Ramos (cell line): ENCODE measurements around the gene NSMCE4A.
"Not testable (repeated sequence)": the region's sequence is repeated elsewhere in the genome, so short reads cannot be mapped to it uniquely, and the experiment has no call there.

Source experiments
- in situ Hi-C: fragments of 300-500 bp; cut with MboI; formaldehyde crosslinking; loops from one replicate; pipeline ENCODE4 v1.14.3; 2022; ENCODE audit warnings: low sequenced_read_pairs; ENCODE audit not compliant: unreplicated experiment

The NSMCE4A gene

GRCh38 chr10:121990015-121990677 lies 15.1 kb upstream of the NSMCE4A start:
- in situ Hi-C loops: no loop called here

DNA sequence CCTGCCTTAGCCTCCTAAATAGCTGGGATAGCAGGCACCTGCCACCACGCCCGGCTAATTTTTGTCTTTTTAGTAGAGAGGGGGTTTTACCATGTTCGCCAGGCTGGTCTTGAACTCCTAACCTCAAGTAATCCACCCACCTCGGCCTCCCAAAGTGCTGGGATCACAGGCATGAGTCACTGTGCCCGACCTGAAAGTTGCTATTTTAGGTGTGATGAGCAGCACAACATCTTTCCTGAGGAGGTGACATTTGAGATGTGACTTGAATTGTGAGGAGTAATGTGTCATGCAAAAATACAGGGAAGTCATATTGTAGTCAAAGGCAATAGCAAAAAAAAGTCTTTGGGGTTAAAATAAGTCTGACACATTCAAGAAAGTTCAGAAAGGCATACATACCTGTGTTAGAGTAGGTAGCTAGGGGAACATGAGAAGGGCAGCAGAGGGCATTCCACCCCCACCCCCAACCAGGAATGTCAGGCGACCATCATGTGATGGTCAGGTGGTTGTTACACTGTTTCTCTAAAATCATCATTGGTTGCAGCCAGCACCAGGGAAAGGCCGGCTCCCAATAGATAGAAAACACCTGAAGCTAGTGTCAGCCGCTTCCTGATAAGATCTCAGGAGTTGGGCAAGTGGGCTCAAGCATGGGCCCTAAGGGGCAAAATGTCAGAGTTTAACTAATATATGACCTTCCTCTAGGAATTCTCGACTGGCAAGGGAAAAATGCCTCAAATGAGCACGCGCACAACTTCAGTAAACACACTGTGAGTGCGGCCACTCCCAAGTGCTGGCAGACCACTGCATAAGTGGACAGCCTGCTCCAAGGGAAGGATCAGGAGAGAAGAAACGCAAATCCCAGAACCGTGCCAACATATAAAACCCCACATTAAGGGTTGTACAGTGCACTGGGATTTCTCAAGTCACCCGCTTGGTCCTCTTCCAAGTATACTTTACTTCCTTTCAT lies 13.6 kb upstream of the NSMCE4A start, which contains the start of gene TACC2:
TACC2 (plus strand) TSS at position 803 of the 964 bp plus-strand sequence. CDS start 32,819 bp downstream, outside the sequence.
- in situ Hi-C loops: no loop called here

DNA sequence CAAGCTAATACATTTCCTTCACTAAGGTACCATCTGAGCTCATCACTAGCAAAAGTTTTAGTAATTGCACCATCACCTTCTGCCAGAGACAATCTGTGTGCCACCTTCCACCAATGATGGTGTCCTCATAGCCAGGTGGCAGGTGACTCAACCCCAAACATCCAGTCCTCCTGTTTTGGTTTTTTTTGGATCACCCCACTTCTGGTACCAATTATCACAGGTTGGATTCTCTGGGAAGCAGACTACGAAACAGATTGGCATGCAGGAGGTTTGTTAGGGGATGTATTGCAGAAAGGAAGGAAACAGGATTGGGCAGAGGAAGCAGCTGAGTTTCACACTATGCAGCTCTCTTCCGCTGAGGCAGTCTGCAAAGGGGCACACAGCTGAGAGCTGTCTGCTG lies 9.4 kb upstream of the NSMCE4A start:
- in situ Hi-C loops: no loop called here

DNA sequence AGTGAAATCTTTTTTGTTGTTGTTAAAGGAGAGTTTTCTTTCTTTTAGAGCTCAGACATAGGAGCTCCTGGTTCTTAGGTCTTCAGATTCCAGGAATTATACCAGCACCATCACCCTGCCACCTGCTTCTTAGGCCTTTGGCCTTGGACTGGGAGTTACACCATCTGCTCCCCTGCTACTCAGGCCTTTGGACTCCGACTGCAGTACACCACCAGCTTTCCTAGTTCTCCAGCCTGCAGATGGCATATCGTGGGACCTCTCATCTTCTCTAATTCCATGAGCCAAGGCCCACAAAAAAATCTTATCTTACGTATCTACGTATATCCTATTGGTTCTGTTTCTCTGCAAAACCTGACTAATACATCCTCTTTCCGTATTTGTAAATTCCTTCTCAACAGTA lies 8.8 kb upstream of the NSMCE4A start:
- in situ Hi-C loops: no loop called here

DNA sequence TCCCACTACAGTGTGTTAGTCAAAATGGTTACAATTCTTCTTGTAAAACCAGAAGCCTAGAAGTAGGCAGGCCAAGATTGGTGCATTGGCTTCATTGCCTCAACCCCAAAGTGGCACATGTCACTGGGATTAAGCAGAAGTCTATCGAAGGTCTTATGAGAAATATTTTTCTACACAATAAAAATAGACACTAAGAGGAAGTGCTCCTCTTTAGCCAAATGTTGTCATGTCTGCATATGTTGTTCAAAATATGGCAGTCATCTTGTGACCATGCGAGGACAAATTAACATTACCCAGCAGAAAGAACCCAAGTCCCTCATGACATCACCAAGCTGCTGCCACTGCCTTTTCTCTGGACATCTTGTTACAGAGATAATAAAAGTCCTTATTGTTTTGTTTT lies 6.3 kb upstream of the NSMCE4A start:
- in situ Hi-C loops: no loop called here

- in situ Hi-C loops: no loop called here
Observed at GRCh38 chr10:121978511-121978910, 3.5 kb upstream of the NSMCE4A start.

GRCh38 chr10:121976607-121977006 lies 1.6 kb upstream of the NSMCE4A start:
- in situ Hi-C loops: no loop called here

DNA sequence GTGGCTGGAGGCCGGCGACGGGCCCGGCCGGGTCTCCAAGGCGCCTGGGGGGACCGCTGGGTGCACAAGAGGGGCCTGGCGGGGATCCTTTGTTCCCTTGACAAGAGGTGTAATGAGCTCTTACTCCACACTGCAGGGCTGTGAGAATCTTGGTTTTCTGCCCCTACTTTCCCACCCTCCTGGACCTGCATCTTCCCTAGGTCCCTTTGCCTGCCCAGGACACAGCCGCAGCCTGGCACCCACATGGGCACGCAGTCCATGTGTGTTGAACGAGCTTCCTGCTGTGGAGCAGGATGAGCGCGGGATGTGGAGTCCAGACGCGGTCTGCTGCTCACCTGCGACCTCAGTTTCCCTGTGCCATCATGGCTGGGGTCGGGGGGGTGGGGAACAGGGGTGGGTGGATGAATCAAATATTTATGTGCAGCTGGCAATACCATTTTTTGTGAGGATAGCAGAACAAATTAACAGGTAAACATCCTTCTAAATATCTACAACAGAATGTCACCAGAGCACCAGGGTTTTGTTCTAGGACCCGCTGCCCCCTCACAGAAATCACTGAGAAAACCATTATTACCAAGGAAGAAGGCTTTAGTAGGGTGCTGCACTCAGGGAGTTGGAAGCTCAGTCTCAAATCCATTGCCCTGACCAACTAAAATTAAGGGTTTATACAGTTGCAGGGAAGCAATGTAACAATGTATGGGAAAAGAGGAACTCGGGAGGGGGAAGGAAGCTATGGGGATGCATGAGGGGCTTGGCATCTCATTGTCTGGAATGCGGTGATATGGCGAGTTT lies 474 bp upstream of the NSMCE4A start:
- in situ Hi-C loops: no loop called here

- in situ Hi-C loops: no loop called here
Observed at GRCh38 chr10:121974019-121974534, 940 bp downstream of the NSMCE4A start.

DNA sequence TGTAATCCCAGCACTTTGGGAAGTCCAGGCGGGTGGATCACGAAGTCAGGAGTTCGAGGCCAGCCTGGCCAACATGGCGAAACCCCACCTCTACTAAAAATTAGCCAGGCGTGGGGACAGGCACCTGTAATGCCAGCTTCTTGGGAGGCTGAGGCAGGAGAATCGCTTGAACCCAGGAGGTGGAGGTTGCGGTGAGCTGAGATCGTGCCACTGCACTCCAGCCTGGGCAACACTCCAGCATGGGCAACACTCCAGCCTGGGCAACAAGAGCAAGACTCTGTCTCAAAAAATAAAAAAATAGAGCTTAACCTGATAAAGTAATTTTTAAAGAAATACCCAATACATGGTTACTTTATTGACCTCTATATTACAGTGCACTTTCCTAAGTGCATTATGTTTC lies 5.9 kb downstream of the NSMCE4A start:
- in situ Hi-C loops: not testable (repeated sequence)

DNA sequence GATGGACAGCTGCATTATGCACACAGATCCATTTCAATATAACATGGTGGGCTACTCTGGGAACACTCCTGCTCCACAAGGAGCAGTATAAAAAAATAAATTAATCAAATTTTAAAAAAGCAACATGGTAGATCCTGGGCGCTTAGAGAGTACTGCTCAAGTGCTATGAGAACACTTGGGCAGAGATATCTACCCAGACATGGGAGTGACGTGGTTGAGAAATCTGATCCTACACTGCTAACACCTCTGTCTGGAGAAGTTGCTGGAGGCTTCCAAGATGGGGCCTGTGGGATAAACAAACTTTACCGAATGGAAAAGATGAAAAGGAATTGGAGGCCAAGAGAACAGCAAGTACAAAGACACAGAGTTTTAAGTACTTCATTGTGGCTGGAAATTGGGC lies 9.0 kb downstream of the NSMCE4A start:
- in situ Hi-C loops: no loop called here

GRCh38 chr10:121961456-121961855 lies 13.6 kb downstream of the NSMCE4A start:
- in situ Hi-C loops: no loop called here

- in situ Hi-C loops: no loop called here
Observed at GRCh38 chr10:121959671-121960070, 15.3 kb downstream of the NSMCE4A start.

GRCh38 chr10:121956111-121957061 lies 18.6 kb downstream of the NSMCE4A start:
- in situ Hi-C loops: no loop called here

DNA sequence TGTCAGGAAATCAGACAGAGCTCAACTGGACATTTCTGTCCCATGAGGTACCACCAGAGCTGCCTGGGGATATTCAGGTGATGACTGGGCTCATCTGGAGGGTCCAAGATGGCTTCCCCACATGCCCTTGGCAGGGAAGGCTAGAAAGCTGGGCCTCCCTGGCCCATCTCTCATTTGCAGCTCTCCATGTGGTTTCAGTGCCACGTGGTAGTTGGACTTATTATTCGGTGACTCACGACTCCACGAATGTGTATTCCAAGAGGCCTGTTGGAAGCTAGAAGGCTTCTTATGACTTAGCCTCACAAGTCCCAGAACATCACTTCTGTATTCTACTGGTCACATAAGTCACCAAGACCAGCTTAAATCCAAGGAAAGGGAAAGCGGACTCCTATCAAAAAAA lies 22.8 kb downstream of the NSMCE4A start:
- in situ Hi-C loops: no loop called here

- in situ Hi-C loops: no loop called here
Observed at GRCh38 chr10:121949451-121949850, 25.6 kb downstream of the NSMCE4A start.

DNA sequence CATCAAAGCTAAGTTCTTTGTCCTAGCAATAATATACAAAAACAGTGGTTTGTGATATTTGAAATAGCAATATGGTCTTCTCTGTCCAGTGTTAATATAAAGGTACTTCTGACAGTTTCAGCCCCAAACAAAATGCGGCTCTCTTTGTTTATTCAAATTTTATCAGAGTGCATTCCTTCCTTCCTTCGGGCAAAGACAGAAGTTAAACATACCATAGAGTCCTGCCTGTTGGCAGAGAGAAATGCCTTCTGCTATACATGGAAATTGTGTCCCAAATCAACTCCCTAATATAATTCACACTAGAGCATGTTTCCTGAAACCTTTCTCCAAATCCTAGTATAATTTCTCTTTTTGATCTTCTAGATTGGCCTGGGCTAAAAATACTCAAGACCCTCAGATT lies 26.0 kb downstream of the NSMCE4A start:
- in situ Hi-C loops: no loop called here

DNA sequence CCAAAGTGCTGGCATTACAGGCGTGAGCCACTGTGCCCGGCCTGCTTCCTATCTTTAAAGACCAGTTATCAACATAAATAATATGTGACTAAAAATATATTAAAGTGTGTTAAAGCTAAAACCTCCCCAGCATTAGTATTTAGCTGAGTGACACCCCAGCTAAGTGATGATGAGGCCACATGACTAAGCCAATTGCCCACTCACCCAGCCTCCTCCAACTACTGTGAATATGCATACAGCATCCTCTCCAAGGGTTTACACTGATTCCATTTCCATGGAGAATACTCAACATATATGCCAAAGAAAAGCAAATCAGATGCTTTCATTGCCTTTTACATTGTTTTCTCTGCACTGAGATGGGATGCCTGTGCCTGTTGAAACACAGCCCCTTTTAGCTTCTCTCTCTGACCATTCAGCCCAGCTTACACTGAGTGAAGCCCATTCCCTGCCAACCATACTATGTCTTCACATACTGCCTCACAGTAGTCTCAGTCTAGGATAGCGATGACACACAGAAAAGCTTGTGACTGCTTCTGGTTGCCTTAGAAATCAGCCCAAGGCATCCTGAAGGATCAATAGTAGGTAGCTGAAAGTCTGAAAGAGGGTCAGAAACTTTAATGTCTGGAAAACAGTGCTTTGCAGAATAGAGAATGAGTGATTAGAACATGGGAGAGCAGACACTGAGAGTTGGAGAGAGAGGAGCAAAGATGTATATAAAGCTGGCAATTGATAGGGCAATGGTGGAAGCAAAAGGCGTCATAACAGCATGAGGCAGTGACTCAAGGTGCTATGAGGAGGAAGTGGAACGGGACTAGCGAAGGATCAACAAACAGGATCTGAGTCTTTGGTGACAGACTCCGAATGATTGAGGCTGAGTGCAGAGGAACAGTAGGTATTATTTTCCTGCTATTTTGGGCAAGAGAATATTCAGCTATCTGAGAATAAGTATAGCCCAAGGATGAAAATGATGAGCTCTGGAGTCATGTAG lies 27.4 kb downstream of the NSMCE4A start:
- in situ Hi-C loops: no loop called here
